NCI-H524 (cell line): ENCODE data around the gene THSD4.
"Not testable (repeated sequence)": the region's sequence is repeated elsewhere in the genome, so short reads cannot be mapped to it uniquely, and the experiment has no call there.

Experiments
- DNase-seq, 2 experiments: peaks; one replicate each; lab custom pipeline; 2025; lab: John Stamatoyannopoulos, UW

The THSD4 gene

GRCh38 chr15:71385457-71385856, 270.2 kb downstream of the THSD4 start:
- no peak for DNase-seq

- no peak for DNase-seq
These were observed 270.7 kb downstream of the THSD4 start for GRCh38 chr15:71386005-71386404.

GRCh38 chr15:71386448-71387236, 271.4 kb downstream of the THSD4 start:
- peak in 1 of 2 experiments; percentile 33 for DNase-seq

GRCh38 chr15:71387810-71388209, 272.5 kb downstream of the THSD4 start:
- no peak for DNase-seq

- DNase-seq: no peak
These were observed 274.8 kb downstream of the THSD4 start for GRCh38 chr15:71390096-71390495.

- DNase-seq: no peak
These were observed 276.3 kb downstream of the THSD4 start for GRCh38 chr15:71391421-71392088.

- no peak for DNase-seq
These were observed 277.6 kb downstream of the THSD4 start for GRCh38 chr15:71392861-71393283.

- DNase-seq: no peak
These were observed 278.1 kb downstream of the THSD4 start for GRCh38 chr15:71393383-71393782.

GRCh38 chr15:71396536-71397125, 281.4 kb downstream of the THSD4 start:
- no peak for DNase-seq

GRCh38 chr15:71397377-71397776, 282.1 kb downstream of the THSD4 start:
- no peak for DNase-seq

GRCh38 chr15:71400294-71400693, 285.0 kb downstream of the THSD4 start:
- DNase-seq: no peak

GRCh38 chr15:71401728-71402127, 286.5 kb downstream of the THSD4 start:
- DNase-seq: not testable (repeated sequence)

GRCh38 chr15:71409541-71409940, 294.3 kb downstream of the THSD4 start:
- no peak for DNase-seq

- DNase-seq: no peak
These were observed 295.1 kb downstream of the THSD4 start for GRCh38 chr15:71410347-71410746.

GRCh38 chr15:71411538-71412482, 296.5 kb downstream of the THSD4 start:
- no peak for DNase-seq

- DNase-seq: no peak
These were observed 298.1 kb downstream of the THSD4 start for GRCh38 chr15:71413419-71413818.

- DNase-seq: no peak
These were observed 299.6 kb downstream of the THSD4 start for GRCh38 chr15:71414853-71415252.

GRCh38 chr15:71422530-71423259, 307.4 kb downstream of the THSD4 start:
- no peak for DNase-seq

GRCh38 chr15:71424765-71425164, 309.5 kb downstream of the THSD4 start:
- DNase-seq: no peak

GRCh38 chr15:71425388-71425787, 310.1 kb downstream of the THSD4 start:
- DNase-seq: no peak

- no peak for DNase-seq
These were observed 311.5 kb downstream of the THSD4 start for GRCh38 chr15:71426792-71427191.
